ENCODE data around the gene OSGEP. TPM values are rescaled to one million over a fixed set of nuclear protein-coding genes. Genes with fewer than 3 reads are reported as not detected.

Gene OSGEP
- total and polyA plus RNA-seq, 2 of the 13 experiments (the other 11 are each of a cell fraction or from before 2014, with no cell fraction given), result 39.7 to 41.1 TPM

DNA sequence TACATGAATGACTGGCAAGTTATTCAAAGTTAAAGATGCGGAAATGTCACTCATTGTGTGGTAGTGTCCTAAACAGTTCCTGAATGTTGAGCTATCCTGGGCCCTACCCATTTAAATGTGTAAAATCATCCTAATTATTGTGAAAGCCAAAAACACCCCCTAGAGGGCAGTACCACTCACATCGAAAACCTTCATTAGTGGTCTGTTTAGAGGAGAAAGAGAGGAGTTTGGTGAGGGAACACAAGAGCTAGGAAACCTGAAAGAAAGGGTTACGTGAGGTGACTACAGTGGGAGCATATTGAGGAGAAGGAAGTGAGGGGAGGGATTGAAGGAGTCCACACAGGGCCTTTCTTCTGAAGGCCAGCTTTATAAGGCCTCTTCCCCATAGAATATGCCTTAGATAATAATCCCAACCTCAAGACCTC, 38.8 kb downstream of the OSGEP start (continued):
- TF ChIP-seq RXRB (CRISPR knock-in tag; IDR thresholded peaks at IDR 0.05; ENCODE audit: borderline replicate concordance), result peak; percentile 48
- TF ChIP-seq ERF (CRISPR knock-in tag; IDR thresholded peaks at IDR 0.05), result peak; percentile 60; the same call in 1 of the 2 replicates
- no peak for TF ChIP-seq FOXP1 (IDR thresholded peaks at IDR 0.05)
- TF ChIP-seq FOXP1 (CRISPR knock-in tag; IDR thresholded peaks at IDR 0.05), result no peak
- no peak for TF ChIP-seq ZNF160 (CRISPR knock-in tag; IDR thresholded peaks at IDR 0.05)
- no peak for TF ChIP-seq MTF2 (CRISPR knock-in tag; IDR thresholded peaks at IDR 0.05; ENCODE audit: borderline replicate concordance)
- TF ChIP-seq, protein P1, sequence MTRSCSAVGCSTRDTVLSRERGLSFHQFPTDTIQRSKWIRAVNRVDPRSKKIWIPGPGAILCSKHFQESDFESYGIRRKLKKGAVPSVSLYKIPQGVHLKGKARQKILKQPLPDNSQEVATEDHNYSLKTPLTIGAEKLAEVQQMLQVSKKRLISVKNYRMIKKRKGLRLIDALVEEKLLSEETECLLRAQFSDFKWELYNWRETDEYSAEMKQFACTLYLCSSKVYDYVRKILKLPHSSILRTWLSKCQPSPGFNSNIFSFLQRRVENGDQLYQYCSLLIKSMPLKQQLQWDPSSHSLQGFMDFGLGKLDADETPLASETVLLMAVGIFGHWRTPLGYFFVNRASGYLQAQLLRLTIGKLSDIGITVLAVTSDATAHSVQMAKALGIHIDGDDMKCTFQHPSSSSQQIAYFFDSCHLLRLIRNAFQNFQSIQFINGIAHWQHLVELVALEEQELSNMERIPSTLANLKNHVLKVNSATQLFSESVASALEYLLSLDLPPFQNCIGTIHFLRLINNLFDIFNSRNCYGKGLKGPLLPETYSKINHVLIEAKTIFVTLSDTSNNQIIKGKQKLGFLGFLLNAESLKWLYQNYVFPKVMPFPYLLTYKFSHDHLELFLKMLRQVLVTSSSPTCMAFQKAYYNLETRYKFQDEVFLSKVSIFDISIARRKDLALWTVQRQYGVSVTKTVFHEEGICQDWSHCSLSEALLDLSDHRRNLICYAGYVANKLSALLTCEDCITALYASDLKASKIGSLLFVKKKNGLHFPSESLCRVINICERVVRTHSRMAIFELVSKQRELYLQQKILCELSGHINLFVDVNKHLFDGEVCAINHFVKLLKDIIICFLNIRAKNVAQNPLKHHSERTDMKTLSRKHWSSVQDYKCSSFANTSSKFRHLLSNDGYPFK (CRISPR knock-in tag; IDR thresholded peaks at IDR 0.05; ENCODE audit: borderline replicate concordance), result no peak
- TF ChIP-seq, protein P2, sequence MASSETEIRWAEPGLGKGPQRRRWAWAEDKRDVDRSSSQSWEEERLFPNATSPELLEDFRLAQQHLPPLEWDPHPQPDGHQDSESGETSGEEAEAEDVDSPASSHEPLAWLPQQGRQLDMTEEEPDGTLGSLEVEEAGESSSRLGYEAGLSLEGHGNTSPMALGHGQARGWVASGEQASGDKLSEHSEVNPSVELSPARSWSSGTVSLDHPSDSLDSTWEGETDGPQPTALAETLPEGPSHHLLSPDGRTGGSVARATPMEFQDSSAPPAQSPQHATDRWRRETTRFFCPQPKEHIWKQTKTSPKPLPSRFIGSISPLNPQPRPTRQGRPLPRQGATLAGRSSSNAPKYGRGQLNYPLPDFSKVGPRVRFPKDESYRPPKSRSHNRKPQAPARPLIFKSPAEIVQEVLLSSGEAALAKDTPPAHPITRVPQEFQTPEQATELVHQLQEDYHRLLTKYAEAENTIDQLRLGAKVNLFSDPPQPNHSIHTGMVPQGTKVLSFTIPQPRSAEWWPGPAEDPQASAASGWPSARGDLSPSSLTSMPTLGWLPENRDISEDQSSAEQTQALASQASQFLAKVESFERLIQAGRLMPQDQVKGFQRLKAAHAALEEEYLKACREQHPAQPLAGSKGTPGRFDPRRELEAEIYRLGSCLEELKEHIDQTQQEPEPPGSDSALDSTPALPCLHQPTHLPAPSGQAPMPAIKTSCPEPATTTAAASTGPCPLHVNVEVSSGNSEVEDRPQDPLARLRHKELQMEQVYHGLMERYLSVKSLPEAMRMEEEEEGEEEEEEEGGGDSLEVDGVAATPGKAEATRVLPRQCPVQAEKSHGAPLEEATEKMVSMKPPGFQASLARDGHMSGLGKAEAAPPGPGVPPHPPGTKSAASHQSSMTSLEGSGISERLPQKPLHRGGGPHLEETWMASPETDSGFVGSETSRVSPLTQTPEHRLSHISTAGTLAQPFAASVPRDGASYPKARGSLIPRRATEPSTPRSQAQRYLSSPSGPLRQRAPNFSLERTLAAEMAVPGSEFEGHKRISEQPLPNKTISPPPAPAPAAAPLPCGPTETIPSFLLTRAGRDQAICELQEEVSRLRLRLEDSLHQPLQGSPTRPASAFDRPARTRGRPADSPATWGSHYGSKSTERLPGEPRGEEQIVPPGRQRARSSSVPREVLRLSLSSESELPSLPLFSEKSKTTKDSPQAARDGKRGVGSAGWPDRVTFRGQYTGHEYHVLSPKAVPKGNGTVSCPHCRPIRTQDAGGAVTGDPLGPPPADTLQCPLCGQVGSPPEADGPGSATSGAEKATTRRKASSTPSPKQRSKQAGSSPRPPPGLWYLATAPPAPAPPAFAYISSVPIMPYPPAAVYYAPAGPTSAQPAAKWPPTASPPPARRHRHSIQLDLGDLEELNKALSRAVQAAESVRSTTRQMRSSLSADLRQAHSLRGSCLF (CRISPR knock-in tag; IDR thresholded peaks at IDR 0.05; ENCODE audit: borderline replicate concordance), result no peak
- no peak for TF ChIP-seq CC2D1A (CRISPR knock-in tag; IDR thresholded peaks at IDR 0.05)
- no peak for TF ChIP-seq FLYWCH1 (CRISPR knock-in tag; IDR thresholded peaks at IDR 0.05)
- no peak for TF ChIP-seq SIX4 (CRISPR knock-in tag; IDR thresholded peaks at IDR 0.05)
- TF ChIP-seq ARID3A (IDR thresholded peaks at IDR 0.05; ENCODE audit: low read depth, low read length), result peak; percentile 70; the same call in 1 of the 2 replicates
- TF ChIP-seq, protein P3, sequence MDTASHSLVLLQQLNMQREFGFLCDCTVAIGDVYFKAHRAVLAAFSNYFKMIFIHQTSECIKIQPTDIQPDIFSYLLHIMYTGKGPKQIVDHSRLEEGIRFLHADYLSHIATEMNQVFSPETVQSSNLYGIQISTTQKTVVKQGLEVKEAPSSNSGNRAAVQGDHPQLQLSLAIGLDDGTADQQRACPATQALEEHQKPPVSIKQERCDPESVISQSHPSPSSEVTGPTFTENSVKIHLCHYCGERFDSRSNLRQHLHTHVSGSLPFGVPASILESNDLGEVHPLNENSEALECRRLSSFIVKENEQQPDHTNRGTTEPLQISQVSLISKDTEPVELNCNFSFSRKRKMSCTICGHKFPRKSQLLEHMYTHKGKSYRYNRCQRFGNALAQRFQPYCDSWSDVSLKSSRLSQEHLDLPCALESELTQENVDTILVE (CRISPR knock-in tag; IDR thresholded peaks at IDR 0.05), result 0 out of 2 replicates have a peak, but pooled peaks have one; percentile 20
- no peak for TF ChIP-seq SETDB1 (CRISPR knock-in tag; IDR thresholded peaks at IDR 0.05; ENCODE audit: borderline replicate concordance)
- no peak for TF ChIP-seq GTF3A (CRISPR knock-in tag; conservative IDR thresholded peaks at IDR 0.05)
- TF ChIP-seq HDAC2 (CRISPR knock-in tag; IDR thresholded peaks at IDR 0.05), result no peak
- TF ChIP-seq ZNF75D (CRISPR knock-in tag; IDR thresholded peaks at IDR 0.05; ENCODE audit: borderline replicate concordance), result no peak
- TF ChIP-seq TBL1XR1 (IDR thresholded peaks at IDR 0.05; ENCODE audit: borderline replicate concordance, low read length, partially characterized antibody), result no peak
- no peak for TF ChIP-seq ZNF547 (CRISPR knock-in tag; IDR thresholded peaks at IDR 0.05)
- TF ChIP-seq ZNF614 (CRISPR knock-in tag; IDR thresholded peaks at IDR 0.05; ENCODE audit: borderline replicate concordance), result no peak
- no peak for TF ChIP-seq FOXK1 (CRISPR knock-in tag; IDR thresholded peaks at IDR 0.05; ENCODE audit: borderline replicate concordance, low read depth)
- TF ChIP-seq TMF1 (CRISPR knock-in tag; IDR thresholded peaks at IDR 0.05; ENCODE audit: low read depth), result no peak
